Measurements from ENCODE around the gene PDGFA. TPM values are rescaled to one million over a fixed set of nuclear protein-coding genes. Genes with fewer than 3 reads are reported as not detected.

The PDGFA gene
- total RNA-seq, 2 experiments from 2014 or later: 16.7 to 18.8 TPM

GRCh38 chr7:545470-545869 is 25.8 kb upstream of the PDGFA start:
- no peak for DNase-seq
- Mint-ChIP-seq H3K27me3 (no peaks in the 10 kb centered on the region), H3K4me3 (no peak overlapping the region), H3K27ac (no peak overlapping the region), H3K36me3 (ENCODE audit: low read depth) (peaks cover 17% of the 10 kb centered on the region), H3K9me3 (peaks cover 4% of the 10 kb centered on the region), H3K4me1 (ENCODE audit: low read depth) (peaks cover 5% of the 10 kb centered on the region)
- no peak for ATAC-seq
- CTCF ChIA-PET: no interaction called here
- intact Hi-C loops (cut with micrococcal nuclease): no loop called here
- TF ChIP-seq, protein P1, sequence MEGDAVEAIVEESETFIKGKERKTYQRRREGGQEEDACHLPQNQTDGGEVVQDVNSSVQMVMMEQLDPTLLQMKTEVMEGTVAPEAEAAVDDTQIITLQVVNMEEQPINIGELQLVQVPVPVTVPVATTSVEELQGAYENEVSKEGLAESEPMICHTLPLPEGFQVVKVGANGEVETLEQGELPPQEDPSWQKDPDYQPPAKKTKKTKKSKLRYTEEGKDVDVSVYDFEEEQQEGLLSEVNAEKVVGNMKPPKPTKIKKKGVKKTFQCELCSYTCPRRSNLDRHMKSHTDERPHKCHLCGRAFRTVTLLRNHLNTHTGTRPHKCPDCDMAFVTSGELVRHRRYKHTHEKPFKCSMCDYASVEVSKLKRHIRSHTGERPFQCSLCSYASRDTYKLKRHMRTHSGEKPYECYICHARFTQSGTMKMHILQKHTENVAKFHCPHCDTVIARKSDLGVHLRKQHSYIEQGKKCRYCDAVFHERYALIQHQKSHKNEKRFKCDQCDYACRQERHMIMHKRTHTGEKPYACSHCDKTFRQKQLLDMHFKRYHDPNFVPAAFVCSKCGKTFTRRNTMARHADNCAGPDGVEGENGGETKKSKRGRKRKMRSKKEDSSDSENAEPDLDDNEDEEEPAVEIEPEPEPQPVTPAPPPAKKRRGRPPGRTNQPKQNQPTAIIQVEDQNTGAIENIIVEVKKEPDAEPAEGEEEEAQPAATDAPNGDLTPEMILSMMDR (IDR thresholded peaks at IDR 0.05): no peak
- POLR2A ChIA-PET: no interaction called here

DNA sequence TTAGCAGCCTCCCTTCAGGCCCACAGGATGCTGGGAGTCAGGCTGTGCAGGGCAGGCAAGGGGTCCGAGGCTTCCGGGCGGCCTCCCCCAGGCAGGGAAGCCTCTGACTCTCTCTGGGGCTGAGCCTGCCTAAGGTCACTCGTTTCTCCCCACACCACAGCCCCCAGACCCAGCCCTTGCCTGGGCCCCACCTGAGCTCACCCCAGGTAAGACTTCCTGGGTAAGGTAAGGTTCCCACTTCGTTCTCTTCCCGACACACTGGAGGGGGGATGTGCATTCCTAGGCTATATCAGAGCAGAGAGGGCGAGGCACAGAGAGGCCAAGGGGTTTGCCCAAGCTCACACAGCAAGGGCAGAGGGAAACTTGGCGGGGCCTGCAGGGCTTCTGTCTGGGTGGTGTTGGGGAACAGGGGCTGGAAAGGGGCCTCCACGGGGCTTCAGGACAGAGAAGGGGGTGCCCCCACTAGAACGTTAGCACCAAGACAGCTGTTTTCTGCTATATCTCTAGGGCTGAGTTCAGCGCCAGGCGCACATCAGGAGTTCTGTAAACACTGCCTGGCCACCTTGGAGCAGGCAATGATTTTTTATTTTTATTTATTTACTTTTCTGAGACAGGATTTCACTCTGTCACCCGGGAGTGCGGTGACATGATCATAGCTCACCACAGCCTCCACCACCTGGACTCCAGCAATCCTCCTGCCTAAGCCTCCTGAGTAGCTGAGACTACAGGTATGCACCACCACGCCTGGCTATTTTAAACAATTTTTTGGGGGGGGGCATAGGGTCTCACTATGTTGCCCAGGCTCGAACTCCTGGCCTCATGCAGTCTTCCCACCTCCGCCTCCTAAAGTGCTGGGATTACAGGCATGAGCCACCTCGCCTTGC is 24.9 kb upstream of the PDGFA start:
- H3K36me3 Mint-ChIP-seq (ENCODE audit: low read depth): peaks cover 15% of the 10 kb centered on the region

DNA sequence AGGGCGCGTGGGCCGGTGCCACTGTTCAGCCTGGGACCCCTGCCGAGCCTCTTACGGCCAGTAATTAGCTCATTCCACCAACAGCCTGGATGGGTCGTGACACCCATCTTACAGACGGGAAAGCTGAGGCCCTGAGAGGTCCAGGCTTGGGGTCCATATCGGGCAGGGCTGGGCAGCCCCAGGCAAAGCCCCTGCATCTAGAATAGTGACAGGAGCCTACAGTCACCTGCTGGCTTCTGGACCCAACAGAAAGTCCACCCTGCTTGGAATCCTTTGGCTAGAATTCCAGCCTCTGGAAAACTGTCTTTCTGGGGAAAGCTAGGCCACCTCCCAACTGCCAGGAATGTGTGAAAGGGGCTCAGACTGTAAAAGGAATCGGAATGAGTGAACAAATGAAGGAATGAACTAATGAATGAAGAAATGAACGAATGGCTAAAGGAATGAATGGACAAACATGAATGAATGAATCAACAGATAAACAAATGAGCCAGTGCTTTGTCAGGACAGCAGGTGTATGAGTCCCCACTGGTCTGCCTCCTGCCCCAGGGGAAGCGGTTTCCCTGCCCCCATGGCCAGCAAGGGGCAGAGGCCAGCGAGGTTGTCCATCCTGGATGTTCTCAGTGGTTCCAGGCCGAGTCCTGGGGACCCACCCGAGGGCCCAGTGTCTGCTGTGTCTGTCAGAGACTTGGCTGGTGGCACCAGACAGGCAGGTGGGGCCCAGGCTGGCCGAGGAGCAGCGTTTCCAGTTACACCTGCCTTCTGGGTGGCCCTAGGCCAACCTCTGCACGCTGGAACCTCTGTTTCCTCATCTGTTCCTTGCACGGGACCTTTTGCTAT is 24.1 kb upstream of the PDGFA start:
- intact Hi-C loops (cut with micrococcal nuclease): no loop called here
- ChIA-PET POLR2A (interaction anchor here (2.2 kb wide), 1 partner anchor 11 kb away, joined by 5 read pairs; no protein-coding TSS in a partner anchor), CTCF (no interaction called here)
- ATAC-seq (no peak), DNase-seq (no peak)
- peaks cover 10% of the 10 kb centered on the region for H3K36me3 Mint-ChIP-seq (ENCODE audit: low read depth)
- TF ChIP-seq, protein P1 (IDR thresholded peaks at IDR 0.05): no peak
- H3K4me1 Mint-ChIP-seq (ENCODE audit: low read depth): peaks cover 5% of the 10 kb centered on the region
- H3K9me3 Mint-ChIP-seq: peaks cover 4% of the 10 kb centered on the region
- no peak overlapping the region for H3K4me3 Mint-ChIP-seq
- no peak overlapping the region for H3K27ac Mint-ChIP-seq
- no peaks in the 10 kb centered on the region for H3K27me3 Mint-ChIP-seq

More for the DNA sequence above, 24.9 kb upstream of the PDGFA start:
- ChIA-PET CTCF (no interaction called here), POLR2A (no interaction called here)
- TF ChIP-seq, protein P1 (IDR thresholded peaks at IDR 0.05): no peak
- ATAC-seq (no peak), DNase-seq (no peak)
- H3K9me3 Mint-ChIP-seq: peaks cover 4% of the 10 kb centered on the region
- peaks cover 5% of the 10 kb centered on the region for H3K4me1 Mint-ChIP-seq (ENCODE audit: low read depth)
- no peak overlapping the region for H3K4me3 Mint-ChIP-seq
- H3K27me3 Mint-ChIP-seq: no peaks in the 10 kb centered on the region
- H3K27ac Mint-ChIP-seq: no peak overlapping the region
- intact Hi-C loops (cut with micrococcal nuclease): no loop called here

DNA sequence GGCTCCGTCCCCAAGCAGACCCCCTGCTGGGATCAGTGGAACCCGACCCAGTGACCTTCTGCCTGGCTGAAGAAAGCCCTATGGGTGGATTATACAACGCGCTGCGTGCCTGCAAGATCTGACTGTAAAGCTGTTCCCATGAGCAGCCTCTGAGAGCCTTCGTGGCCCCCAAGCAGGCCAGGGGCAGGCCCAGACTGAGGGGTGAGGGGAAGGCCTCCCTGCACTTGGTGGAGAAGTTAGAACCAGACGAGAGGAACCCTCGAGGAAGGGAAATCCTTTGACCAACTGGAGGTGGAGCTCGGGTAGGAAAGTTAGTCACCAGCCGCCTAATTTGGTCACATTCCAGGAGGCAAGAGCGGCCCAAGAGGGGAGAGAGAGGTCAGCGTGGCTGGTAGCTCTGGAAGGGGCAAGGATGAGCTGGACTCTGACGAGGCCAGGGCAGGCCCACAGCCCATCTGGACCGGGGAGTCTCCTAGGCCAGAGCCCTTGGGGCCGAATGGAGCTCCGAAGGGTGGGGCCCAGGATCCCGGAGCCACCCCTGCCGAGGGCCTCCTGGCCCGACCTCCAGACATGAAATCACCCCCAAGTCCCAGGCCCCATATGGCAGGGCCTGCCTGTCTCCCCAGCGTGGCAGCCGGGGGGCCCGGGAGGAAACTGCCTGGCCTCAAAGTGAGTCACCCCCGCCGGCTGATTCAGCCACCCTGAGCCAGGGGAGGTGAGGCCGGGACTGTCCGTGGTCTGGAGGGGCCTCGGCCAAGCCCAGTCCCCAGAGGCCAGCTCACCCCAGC is 23.3 kb upstream of the PDGFA start:
- Mint-ChIP-seq H3K27me3 (no peaks in the 10 kb centered on the region), H3K4me1 (ENCODE audit: low read depth) (peaks cover 5% of the 10 kb centered on the region), H3K9me3 (peaks cover 4% of the 10 kb centered on the region), H3K27ac (no peak overlapping the region), H3K36me3 (ENCODE audit: low read depth) (peaks cover 8% of the 10 kb centered on the region), H3K4me3 (no peak overlapping the region)
- ChIA-PET POLR2A (interaction anchor here (2.2 kb wide), 1 partner anchor 10 kb away, joined by 5 read pairs; no protein-coding TSS in a partner anchor), CTCF (no interaction called here)
- TF ChIP-seq, protein P1 (IDR thresholded peaks at IDR 0.05): no peak
- intact Hi-C loops (cut with micrococcal nuclease): no loop called here
- DNase-seq: peak; percentile 66
- peak; percentile 92 for ATAC-seq

All from activated CD8-positive, alpha-beta T cell treated with anti-CD3 and anti-CD28 coated beads for 36 hours (primary cell).